DMS 273 (cell line): ENCODE data around the gene DMKN.

Experiments used
- DNase-seq: peaks from one replicate; lab custom pipeline; 2025; ENCODE audit not compliant: unreplicated experiment; lab: John Stamatoyannopoulos, UW

The DMKN gene

DNA sequence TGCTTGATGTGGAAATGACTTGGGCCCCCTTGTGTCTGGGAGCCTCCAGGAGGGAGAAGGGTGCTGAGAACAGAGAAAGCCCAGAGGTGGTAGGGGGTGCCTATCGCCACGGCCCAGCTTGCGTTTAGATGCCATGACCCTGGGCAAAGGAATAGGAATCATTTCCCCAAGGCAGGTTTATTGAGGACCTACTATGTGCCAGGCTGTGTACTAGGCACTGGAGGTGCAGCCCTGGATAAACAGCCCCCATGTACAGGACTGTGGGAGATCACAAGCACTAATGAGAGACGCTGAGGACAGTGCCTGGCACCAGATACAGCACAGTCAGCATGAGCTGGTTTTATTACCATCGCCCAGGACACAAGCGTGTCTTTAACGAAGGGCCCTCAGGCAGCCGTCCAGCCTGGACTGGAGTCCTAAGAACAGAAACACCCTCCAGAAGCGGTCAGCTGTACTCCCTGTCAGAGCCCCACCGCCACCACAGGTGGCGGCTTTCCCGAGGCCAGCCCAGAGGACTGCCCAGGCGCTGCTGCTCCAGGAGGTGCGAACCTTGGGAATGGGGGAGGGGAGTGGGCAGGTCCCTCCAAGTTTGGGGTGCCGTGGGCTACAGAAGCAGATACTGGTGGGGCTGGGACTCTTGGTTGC, 36.6 kb upstream of the DMKN start:
- DNase-seq = no peak

DNA sequence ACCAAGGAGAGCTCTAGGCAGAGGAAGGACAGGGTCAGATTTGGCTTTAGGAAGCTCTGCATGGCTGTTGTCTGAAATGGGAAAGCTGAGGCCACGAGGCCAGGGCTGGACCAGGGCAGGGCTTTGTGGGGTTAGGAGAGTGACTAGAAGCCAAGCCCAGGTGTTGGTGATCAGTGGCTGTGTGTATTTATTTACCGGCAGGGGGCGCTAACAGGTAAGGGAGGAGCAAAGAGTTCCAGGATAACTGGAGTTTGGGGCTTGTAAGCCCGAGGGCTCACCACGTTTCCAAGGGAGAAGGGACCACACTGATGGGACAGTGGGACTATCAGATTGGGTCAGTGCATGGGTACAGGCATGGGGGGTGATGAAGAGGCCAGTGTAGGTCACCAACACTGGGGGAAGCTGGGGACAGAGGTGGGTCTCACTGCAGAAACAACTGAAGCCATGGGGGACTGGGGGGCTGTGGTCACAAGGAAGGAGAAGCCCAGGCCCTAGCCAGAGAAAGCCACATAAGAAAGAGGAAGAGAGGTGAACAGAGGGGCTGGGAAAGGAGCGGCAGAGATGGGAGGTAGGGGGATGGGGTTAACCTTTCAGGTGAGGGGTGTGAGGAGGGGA, 35.8 kb upstream of the DMKN start:
- DNase-seq = peak; percentile 92

DNA sequence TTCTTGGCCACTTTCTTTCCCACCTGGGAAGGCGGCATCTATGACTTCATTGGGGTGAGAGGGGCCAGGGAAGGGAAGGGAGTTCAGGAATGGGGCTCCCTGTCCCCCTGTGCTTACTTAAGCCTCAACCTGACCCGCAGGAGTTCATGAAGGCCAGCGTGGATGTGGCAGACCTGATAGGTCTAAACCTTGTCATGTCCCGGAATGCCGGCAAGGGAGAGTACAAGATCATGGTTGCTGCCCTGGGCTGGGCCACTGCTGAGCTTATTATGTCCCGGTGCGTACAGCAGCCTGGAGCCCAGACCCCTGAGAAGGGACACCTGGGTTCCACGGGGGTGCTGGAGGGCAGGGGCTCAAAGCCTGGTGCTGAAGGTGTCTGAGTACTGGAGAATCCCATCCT, 33.1 kb upstream of the DMKN start:
- no peak for DNase-seq

DNA sequence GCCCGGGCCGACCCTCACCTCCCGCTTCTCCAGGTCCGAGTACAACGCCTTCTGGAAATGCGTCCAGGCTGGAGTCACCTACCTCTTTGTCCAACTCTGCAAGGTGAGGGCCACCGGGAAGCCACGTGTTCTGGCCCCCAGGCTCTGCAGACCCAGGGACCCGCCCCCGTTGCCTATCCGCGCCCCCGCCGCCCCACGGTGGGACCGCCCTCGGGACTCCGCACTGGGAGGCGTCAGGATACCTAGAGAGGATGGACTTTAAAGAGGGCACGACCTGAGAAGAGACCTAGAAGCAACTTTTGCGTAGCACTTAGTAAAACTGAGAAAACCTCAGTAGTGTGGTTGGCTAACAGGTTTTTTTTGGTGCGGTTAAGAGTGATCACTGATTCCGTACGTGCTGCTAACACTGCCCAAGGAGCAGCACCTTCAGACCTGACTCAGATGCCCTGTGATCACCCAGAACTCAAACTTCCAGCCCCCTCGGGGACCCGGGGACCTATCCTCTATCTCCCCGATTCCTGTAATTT, 32.5 kb upstream of the DMKN start:
- peak; percentile 69 for DNase-seq

DNA sequence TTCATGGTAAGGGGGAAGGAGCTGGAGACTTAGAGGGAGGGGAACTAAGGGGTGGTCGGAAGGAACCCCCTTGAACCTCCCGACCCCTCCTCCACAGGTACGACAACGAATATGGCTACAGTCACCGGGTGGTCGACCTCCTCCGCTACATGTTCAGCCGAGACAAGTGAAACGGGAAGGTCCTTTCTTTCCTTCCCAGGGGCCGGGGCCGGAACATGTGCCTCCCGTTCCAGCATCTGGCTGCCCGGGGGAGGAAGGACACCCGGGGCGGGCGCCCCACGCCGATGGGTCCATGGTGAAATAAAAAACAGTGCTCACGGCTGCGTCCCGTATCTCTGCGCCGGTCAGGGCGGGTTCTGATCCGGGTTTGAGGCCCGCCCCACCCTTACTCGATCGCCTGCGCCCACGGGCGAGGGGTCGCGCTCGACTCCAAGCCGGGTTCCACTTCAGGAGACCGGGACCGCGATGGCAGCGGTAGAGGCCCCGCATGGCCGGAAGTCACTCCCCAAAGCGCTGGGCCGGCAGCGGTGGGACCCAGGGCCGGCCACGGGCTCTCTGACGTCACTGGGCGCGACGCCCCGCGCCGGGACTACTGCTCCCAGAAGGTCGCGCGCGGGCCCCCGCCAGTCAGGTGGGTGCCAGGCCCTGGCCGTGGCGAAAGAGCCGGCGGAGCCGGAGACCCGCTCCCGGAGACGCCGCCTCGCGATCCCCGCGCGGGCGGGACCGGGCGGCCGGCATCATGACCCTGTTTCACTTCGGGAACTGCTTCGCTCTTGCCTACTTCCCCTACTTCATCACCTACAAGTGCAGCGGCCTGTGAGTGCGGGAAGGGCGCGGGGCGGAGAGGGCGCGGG, 31.8 kb upstream of the DMKN start, which contains the start of gene TMEM147:
Gene TMEM147, plus strand, starts transcription at position 626 of the 854 bp plus-strand sequence. Its CDS starts 114 bp downstream, at position 740.
- DNase-seq = peak; percentile 96

DNA sequence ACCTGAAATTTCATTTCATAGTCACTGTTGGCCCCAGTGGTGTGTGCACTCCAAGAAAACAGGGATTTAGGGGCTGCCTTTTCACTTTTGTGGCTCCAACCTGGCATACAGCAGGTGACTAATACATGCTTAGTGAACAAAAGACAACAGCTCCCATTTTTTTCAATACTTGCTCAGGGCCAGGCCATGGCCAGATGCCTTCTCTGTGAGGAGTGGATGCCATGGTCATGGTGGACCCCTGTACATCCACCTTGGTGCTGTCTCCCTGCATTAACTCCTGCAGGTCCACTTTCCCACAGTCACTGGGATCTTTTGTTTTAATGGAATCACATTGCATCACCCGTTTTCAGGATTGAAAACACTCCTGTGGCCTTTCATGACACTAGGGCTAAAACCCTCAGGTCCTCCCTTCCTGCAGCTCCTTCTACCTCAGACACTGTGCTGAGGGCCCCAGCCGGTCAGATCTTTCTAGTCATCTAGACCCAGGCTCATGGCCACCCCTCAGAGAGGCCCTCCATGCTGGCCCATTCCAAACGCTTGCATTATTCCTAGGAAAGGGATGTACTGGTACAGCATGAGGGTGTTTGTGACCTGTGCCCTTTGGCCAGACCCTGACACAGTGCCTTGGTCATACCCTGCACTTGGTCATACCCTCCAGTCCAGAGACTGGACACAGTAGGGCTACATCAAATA, 30.8 kb upstream of the DMKN start:
- DNase-seq = no peak

DNA sequence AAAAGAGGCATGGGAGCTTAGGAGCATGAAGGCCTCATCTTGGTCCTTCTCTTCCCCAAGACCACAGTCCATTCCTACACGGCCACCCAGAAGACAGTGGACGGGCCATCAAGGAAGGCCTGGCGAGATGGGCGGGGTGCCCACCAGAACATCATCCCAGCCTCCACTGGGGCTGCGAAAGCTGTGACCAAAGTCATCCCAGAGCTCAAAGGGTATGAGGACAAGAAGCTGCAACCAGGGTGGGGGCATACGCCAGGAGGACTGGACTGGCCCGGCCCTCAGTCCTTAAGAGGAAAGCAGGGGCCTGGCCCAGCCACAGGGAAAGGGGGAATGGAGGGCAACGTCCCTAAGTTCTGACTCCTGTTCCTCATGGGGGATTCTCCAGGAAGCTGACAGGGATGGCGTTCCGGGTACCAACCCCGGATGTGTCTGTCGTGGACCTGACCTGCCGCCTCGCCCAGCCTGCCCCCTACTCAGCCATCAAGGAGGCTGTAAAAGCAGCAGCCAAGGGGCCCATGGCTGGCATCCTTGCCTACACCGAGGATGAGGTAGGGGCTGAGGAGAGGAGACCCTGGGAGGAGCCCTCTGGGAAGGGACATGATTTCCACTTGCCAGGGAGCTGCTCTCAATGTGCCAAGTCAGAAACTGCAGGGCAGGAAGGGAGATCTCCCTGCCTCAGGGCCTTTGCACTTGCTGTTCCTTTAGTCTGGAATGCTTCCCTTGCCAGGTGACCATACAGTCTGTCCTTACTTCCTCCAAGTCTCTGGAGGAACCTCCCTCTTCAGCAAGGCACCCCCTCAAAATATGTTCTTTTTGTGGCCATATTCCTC, 30.0 kb upstream of the DMKN start:
- no peak for DNase-seq

DNA sequence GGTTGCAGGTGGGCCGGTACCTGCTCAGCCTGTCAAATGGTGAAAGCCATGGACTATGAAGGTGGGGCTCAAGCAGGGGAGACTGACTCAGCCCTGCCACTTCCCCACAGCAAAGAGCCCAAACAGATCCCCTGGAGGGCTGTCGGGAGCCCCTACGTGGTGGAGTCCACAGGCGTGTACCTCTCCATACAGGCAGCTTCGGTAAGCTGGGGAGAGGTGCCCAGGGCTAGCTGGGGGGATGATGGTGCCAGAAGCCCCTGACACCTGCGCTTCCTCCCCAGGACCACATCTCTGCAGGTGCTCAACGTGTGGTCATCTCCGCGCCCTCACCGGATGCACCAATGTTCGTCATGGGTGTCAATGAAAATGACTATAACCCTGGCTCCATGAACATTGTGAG, 28.8 kb upstream of the DMKN start:
- DNase-seq = no peak

DNA sequence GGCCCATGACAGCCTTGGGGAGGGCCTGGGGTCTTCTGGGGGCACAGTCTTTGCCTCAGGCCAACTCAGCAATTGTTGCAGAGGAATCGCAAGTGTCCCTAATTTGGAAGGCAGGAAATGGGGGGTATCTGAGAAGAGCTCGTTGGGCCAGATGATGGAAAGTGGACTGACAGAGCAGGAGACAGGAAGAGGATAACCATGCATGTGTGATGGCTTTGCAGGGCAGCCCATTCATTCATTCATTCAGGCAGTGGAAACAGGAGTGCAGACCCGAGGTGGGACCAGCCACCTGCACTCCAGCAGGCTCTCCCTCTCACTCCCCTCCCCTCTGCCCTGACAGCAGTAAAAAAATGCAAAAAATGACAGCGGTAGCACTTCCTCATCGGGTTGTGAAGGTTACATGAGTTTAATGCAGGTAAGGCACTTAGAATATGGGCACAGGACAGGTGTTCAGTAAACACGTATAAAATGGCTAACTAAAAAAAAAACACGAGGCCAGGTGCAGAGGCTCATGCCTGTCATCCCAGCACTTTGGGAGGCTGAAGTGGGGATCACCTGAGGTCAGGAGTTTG, 27.0 kb upstream of the DMKN start:
- DNase-seq = no peak

DNA sequence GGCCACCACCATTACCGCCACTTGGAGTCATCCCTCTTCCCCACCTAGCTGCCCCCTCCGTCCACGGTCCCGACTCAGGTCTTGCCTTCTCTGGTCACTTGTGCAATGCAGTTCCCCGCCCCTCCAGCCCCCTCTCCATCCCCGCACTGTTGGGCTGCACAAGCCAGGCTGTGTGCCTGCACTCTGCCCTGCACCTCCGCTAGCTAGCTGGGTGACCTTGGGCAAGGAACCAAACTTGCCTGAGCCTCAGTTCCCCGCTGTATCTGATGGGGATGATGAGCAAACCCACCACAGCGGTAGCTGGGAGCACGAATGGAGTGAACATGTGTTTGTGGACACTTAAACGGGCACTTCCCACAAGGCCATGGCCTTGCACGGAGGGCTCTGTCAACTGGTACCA, 26.4 kb upstream of the DMKN start:
- no peak for DNase-seq

DNA sequence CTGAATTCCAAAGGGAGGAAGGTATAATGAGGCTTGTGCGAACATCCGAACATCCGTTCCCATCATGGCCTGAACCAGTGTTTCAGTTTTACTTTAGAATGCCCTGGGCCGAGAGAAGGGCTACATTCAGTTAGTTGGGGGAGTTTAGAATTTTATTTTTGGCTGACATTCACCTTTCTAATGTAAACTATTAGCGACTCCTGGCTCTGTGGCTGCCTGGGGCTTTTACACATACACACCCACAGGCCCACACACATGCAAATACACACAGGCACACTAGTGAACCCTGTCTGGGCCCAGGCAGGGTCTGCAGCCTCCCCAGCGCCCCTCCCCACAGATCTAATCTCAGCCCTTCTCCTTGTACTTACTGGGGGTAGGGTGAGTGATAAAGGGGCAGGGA, 25.9 kb upstream of the DMKN start:
- no peak for DNase-seq

DNA sequence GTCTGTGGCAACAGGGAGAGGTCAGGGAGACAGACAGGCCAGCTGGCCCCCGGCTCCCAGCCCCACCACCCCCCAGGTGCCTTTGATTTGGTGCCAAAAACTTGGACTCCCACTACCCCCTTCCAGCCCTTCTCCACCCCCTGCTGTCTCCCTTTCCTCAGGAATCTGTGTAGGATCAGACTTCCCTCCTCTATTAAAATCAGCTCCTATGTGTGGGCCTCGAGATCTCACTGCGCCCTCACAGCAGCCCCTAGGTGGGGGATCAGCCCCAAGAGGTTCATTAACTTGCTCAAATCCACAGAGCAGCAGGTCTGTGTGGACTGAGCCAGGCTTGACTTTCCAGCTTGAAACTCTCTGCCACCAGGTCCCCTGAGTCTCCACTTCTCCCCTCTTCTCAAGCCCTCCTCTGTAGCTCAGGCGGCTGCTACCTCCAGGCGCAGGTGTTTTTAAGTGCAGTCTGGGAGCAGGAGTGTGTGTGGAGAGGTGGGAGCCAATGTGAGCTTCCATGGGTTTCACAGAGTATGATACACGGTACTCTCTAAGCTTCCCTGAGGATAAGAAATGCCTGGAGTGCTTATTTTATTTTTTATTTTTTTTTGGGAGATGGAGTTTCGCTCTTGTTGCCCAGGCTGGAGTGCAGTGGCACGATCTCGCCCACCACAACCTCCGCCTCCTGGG, 21.5 kb upstream of the DMKN start:
- DNase-seq = no peak

DNA sequence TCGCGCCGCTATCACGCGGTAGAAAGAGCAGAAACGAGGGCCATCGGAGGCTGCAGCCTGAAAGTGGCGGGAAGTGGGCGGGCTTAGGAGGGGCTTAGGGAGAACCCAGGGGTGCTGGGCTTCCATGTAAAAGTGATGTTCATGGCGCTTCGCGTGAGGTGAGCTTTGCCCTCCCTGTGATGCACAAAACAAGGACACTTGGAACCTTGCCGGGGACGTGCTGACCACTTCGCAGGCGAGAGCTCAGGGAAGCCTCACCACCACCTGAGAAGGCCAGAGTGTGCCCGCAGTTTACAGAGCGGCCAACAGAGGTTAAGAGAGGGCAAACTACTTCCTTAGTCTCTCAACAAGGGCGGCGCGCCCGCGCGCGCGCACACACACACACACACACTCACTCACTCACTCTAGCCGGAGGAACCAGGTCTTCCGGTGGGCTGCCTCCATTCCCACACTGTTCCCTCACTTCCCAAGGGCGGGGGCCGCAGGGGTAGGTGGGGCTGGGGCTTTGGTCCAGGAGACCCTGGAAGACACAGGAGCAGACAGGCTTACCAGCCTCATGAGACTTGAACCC, 20.5 kb upstream of the DMKN start:
- DNase-seq = peak; percentile 26

DNA sequence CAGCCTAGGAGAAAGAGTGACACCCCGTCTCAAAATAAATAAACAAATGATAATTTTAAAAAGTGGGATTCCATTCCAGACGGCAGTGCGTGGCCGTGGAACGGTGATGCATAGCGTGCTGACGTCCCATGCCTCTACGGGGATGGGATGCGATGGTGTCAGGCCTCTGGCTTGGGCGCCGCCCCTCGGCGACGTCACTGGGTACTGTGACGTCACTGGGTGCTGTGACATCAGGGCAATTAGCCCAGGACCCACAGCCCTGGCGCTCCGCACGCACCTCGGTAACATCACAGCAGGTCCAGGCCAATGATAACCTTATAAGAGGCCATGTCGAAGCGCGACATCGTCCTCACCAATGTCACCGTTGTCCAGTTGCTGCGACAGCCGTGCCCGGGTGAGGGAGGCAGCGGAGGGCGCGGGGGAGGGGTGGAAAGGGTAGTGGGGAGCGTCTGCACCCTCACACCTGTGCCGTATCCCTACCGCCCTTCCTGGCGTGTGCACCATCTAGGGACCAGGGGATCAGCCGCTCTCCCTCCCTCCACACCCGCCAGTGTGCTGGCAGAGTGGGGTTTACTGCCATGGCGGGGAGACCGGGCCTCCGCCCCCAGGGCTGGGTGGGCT, 19.9 kb upstream of the DMKN start, which contains the start of gene GAPDHS:
Gene GAPDHS, plus strand, starts transcription at position 256 of the 621 bp plus-strand sequence. Its CDS starts 72 bp downstream, at position 328.
- no peak for DNase-seq

DNA sequence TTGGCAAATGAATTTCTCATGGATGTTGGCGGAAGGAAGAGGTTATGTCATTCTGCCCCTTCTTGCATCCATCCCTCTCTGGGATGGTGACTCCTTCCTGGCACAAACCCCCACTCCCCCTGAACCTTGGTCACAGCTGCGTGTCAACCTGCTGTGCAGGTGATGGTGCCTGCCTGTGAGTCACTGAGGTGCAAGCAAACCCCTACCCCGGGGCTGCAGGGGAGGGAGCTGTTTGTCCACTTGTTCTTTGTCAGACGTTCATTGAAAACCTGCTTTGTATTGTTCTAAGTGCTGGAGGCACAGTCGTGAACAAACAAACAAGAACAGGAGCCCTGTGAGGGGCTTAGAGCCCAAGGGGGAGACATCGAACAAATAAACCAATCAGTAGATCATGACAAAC, 17.8 kb upstream of the DMKN start:
- no peak for DNase-seq

DNA sequence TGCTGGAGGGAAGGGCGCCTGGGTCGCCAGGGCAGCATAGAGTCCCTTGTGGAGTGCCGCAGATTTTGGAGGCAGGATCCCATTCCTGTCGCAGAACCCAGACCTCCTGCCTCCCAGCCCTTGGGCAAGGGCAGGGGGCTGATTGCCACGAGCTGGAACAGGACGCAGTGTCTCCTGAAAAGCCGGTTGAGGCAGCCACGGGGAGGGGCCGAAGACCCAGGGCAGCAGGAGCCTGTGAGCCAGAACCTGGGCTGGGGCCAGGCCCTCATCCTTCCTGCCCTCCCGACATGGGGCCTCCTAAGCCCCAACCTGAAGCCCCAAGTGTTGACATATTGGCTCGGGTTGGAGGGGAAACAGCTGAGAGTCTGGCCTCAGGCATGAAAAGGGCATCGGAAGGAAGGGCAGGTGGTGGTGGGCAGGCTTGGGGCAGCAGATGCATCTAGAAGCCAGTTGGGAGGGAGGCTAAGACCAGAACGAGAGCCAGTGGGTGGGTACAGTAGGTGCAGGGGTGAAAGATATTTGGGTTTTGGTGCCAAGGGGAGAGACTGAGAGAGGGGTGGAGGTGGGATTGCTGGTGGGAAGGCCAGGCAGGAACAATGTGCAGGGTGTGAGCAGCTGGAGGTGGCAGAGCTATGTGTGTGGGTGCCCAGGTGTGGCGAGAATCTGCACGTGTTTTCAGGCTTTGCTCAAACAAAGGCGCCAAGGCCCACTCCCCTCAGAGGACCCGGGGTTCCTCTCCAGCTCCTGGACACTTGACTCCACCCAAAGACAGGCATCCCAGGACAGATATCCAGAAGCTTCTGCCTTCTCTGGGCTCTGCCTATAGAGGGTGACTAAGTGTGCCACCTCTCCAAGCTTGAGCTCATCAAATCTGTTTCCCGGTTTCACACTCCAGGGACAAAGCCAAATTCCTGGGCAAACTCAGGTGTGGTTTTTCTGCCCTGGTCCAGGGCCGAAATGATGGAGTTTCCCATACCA, 16.1 kb upstream of the DMKN start:
- no peak for DNase-seq
